Esophagus muscularis mucosa (tissue), 4 donors: ENCODE measurements around the gene AMT.

Source experiments
- CTCF ChIP-seq, 3 experiments: fragments of 200-600 bp in 2 of 3; fragments of 450-650 bp in 1 of 3; sonication (generic) in 2 of 3; IDR thresholded peaks; one replicate each; pipeline ENCODE4 v1.5.1; 2017 to 2019; ENCODE audit warnings: antibody characterized with exemption in 3 of 3, mild to moderate bottlenecking in 2 of 3, moderate library complexity in 1 of 3
- EP300 ChIP-seq: sonication (generic); formaldehyde crosslinking; IDR thresholded peaks from one replicate; pipeline ENCODE4 v1.6.1; 2017; ENCODE audit warnings: antibody characterized with exemption
- POLR2A ChIP-seq: fragments of 450-650 bp; IDR thresholded peaks from one replicate; pipeline ENCODE4 v1.6.1; 2017; ENCODE audit warnings: antibody characterized with exemption, moderate library complexity, mild to moderate bottlenecking, low read depth
- POLR2AphosphoS5 ChIP-seq, 2 donors: sonication (generic); formaldehyde crosslinking; IDR thresholded peaks; one replicate each; pipeline ENCODE4 v1.6.1; 2017; ENCODE audit warnings: antibody characterized with exemption in 2 of 2

DNA sequence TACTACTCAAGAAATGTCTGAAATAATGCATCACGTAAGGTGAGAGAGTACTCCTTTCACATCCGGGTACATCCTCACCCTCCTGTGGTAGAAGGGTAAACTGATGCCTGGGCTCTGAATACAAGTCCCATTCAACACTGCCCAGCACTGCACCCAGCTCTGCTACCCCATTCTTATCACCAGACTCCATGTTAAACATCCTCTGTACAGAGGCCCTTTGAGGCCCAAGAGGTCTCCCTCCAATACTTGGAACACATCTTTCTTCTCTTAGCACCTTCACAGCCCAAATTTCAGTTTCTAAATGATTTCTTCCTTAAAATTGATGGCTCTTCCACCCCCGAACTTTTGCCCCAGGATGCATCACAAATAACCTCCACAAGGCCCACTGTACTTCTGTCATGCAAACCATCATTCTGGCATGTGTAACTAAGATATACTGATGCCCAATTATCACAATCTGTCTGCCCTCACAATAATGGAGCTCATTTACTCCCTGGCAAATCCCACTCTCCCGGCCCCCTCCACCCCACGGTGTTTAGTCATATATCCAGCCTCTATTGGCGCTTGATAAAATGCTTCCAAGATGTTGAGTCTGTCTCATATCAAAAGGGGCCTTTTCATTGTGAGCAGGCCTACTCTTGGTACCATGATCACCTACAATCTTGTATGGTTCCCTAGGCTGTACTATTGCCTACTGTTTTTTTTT, 51.5 kb downstream of the AMT start:
- TF ChIP-seq CTCF (IDR thresholded peaks at IDR 0.05) (no peak), POLR2A (no peak), POLR2AphosphoS5 (IDR thresholded peaks at IDR 0.05) (no peak), EP300 (no peak)
